LHCN-M2 (cell line): ENCODE data around the gene ZNF350. TPM values are rescaled to one million over a fixed set of nuclear protein-coding genes. Genes with fewer than 3 reads are reported as not detected.

Experiments
- total RNA-seq: library from RNA; depleted of rRNA; stranded (reverse); fragments of >200 nt; gene quantifications from 2 replicates; pipeline ENCODE4 v1.2.3, GENCODE V29; 2014; rRNA removed

ZNF350 gene
- total RNA-seq, 1 experiment from 2014 or later, result 7.6 TPM

Other genes with a start within 250 kb of the ZNF350 start
- 9.7 and 10.9 TPM in 2 replicates for gene FPR1, start 235.0 kb downstream of the ZNF350 start, total RNA-seq
- 0.40 and 1.8 TPM in 2 replicates for gene FPR2, start 225.7 kb downstream of the ZNF350 start, total RNA-seq
- not detected in 2 replicates for gene FPR3, start 191.7 kb downstream of the ZNF350 start, total RNA-seq
- 4.6 and 6.6 TPM in 2 replicates for gene ZNF577, start 98.9 kb downstream of the ZNF350 start, total RNA-seq
- gene ZNF649, start 81.8 kb downstream of the ZNF350 start, total RNA-seq, result 8.7 and 9.1 TPM in 2 replicates
- gene ZNF613, start 59.4 kb downstream of the ZNF350 start, total RNA-seq, result 6.2 and 6.6 TPM in 2 replicates
- gene ZNF615, start 21.4 kb upstream of the ZNF350 start, total RNA-seq, result 11.0 and 11.7 TPM in 2 replicates
- gene ZNF614, start 41.5 kb upstream of the ZNF350 start, total RNA-seq, result 9.7 and 11.1 TPM in 2 replicates
- gene ZNF432, start 62.0 kb upstream of the ZNF350 start, total RNA-seq, result 7.8 and 10.1 TPM in 2 replicates
- gene ZNF841, start 108.9 kb upstream of the ZNF350 start, total RNA-seq, result 12.5 and 25.0 TPM in 2 replicates
- 8.7 and 10.7 TPM in 2 replicates for gene ZNF616, start 153.1 kb upstream of the ZNF350 start, total RNA-seq
- gene ZNF836, start 184.8 kb upstream of the ZNF350 start, total RNA-seq, result 6.3 and 8.4 TPM in 2 replicates
- 284 and 301 TPM in 2 replicates for gene PPP2R1A, start 203.2 kb upstream of the ZNF350 start, total RNA-seq